Activated CD4-positive, alpha-beta T cell treated with anti-CD3 and anti-CD28 coated beads for 1 hour (primary cell): ENCODE results near the gene LENG1.
A peak's percentile ranks its signal among the peaks of the same experiment; 100 is the strongest.
"Not testable (repeated sequence)": the region's sequence is repeated elsewhere in the genome, so short reads cannot be mapped to it uniquely, and the experiment has no call there.

ENCODE experiments used
- DNase-seq: peaks from one replicate; pipeline ENCODE4 v3.0.0-alpha.2; 2020

LENG1 gene

GRCh38 chr19:54189145-54189734 lies 29.7 kb upstream of the LENG1 start, which contains the start of gene MBOAT7:
Gene MBOAT7 (minus strand): TSS chr19:54189580. CDS start chr19:54188508, 1,072 bp downstream.
- peak; percentile 45 for DNase-seq

GRCh38 chr19:54188215-54188871 lies 28.8 kb upstream of the LENG1 start:
- peak; percentile 55 for DNase-seq

GRCh38 chr19:54186934-54187381 lies 27.4 kb upstream of the LENG1 start:
- DNase-seq, result no peak

- DNase-seq, result no peak
Measured at GRCh38 chr19:54186351-54186750, 26.8 kb upstream of the LENG1 start.

GRCh38 chr19:54183431-54183830 lies 23.9 kb upstream of the LENG1 start:
- DNase-seq, result no peak

GRCh38 chr19:54181894-54182293 lies 22.4 kb upstream of the LENG1 start:
- DNase-seq, result not testable (repeated sequence)

- DNase-seq, result no peak
Measured at GRCh38 chr19:54180691-54181091, 21.2 kb upstream of the LENG1 start.

- no peak for DNase-seq
Measured at GRCh38 chr19:54179921-54180461, 20.5 kb upstream of the LENG1 start.

GRCh38 chr19:54179262-54179852 lies 19.8 kb upstream of the LENG1 start:
- no peak for DNase-seq

GRCh38 chr19:54178581-54179261 lies 19.2 kb upstream of the LENG1 start:
- DNase-seq, result no peak

GRCh38 chr19:54173951-54174834 lies 14.7 kb upstream of the LENG1 start:
- no peak for DNase-seq

- DNase-seq, result no peak
Measured at GRCh38 chr19:54173359-54173699, 13.8 kb upstream of the LENG1 start.

- no peak for DNase-seq
Measured at GRCh38 chr19:54172471-54173358, 13.2 kb upstream of the LENG1 start, which contains the start of gene TMC4. Gene TMC4 (minus strand): TSS chr19:54173160. CDS start chr19:54173117, 43 bp downstream.

- not testable (repeated sequence) for DNase-seq
Measured at GRCh38 chr19:54171736-54172431, 12.4 kb upstream of the LENG1 start.

GRCh38 chr19:54169149-54169740 lies 9.7 kb upstream of the LENG1 start:
- no peak for DNase-seq

- DNase-seq, result peak; percentile 79
Measured at GRCh38 chr19:54168174-54168917, 8.8 kb upstream of the LENG1 start.

- DNase-seq, result no peak
Measured at GRCh38 chr19:54165222-54165621, 5.7 kb upstream of the LENG1 start.

GRCh38 chr19:54164369-54165068 lies 5.0 kb upstream of the LENG1 start:
- peak; percentile 26 for DNase-seq

- no peak for DNase-seq
Measured at GRCh38 chr19:54162884-54163283, 3.4 kb upstream of the LENG1 start.
